K562 (cell line): ENCODE data around the gene RPL15. TPM values are rescaled to one million over a fixed set of nuclear protein-coding genes. Genes with fewer than 3 reads are reported as not detected.
A peak's percentile ranks its signal among the peaks of the same experiment; 100 is the strongest.

ENCODE experiments used
- ATAC-seq: fragments of 200-7000 bp; cut with Tn5 transposase; 3 replicates; pipeline ENCODE4 v1.9.1; 2020; ENCODE audit warnings: moderate library complexity
- BruUV-seq: library from RNA; stranded (reverse); fragments of 400-500 nt; replicated peaks from 2 replicates; lab custom pipeline; 2021; lab: Mats Ljungman, UMichigan
- CTCF ChIA-PET: fragments of 300-600 bp; formaldehyde crosslinking; extraction: SDS; loops from one replicate; lab custom pipeline; 2021; ENCODE audit warnings: low intra/inter-chr PET ratio; lab: Yijun Ruan, JAX
- POLR2A ChIA-PET: fragments of 300-600, 350-650 bp; sonication (Branson Sonifier 250); formaldehyde crosslinking; extraction: SDS; loops from one replicate; lab custom pipeline; 2021; ENCODE audit warnings: antibody characterized with exemption, inconsistent platforms; lab: Yijun Ruan, JAX
- DNase-seq, 4 experiments: peaks; one replicate each; pipeline versions ENCODE4 v3.0.0 to v3.0.0-alpha.2; 2011 to 2018; ENCODE audit warnings: low spot score in 3 of 4, mixed read lengths in 3 of 4; ENCODE audit errors: extremely low read depth in 1 of 4
- FAIRE-seq: peaks from 2 replicates; lab custom pipeline; 2011; peaks lifted over from hg19 to GRCh38; lab: Jason Lieb, UNC
- H2AFZ ChIP-seq: 2 replicates; pipeline ENCODE4 v1.6.0; 2011; ENCODE audit warnings: low read depth, low read length, control low read depth, inconsistent platforms
- H3K27ac ChIP-seq: fragments of 200-600 bp; 3 replicates; pipeline ENCODE4 v1.8.0; 2011; ENCODE audit warnings: low read depth, mild to moderate bottlenecking, control low read depth, inconsistent platforms, low read length, moderate library complexity, mixed read lengths; ENCODE audit errors: extremely low read depth
- H3K27me3 ChIP-seq, 2 experiments: fragments of 300-600 bp in 1 of 2; 2 replicates in 1 of 2; 3 replicates in 1 of 2; pipeline versions ENCODE4 v1.6.0 to v1.8.0; 2011; ENCODE audit warnings: inconsistent platforms in 2 of 2, low read length in 2 of 2, mild to moderate bottlenecking in 1 of 2, mixed read lengths in 1 of 2, moderate library complexity in 1 of 2; ENCODE audit not compliant: control insufficient read depth in 2 of 2, insufficient read depth in 2 of 2
- H3K36me3 ChIP-seq: fragments of 300-600 bp; 3 replicates; pipeline ENCODE4 v1.8.0; 2011; ENCODE audit warnings: mild to moderate bottlenecking, low read length, inconsistent platforms; ENCODE audit not compliant: control insufficient read depth, insufficient read depth
- H3K4me1 ChIP-seq, 2 experiments: fragments of 200-600 bp in 1 of 2; replicated peaks in 1 of 2; 2 replicates in 1 of 2; 3 replicates in 1 of 2; pipeline versions ENCODE4 v1.5.1 to v1.8.0; 2011; ENCODE audit warnings: inconsistent platforms in 2 of 2, low read length in 2 of 2, mild to moderate bottlenecking in 1 of 2, mixed read lengths in 1 of 2, moderate library complexity in 1 of 2; ENCODE audit not compliant: control insufficient read depth in 2 of 2, insufficient read depth in 2 of 2
- H3K4me2 ChIP-seq: 2 replicates; pipeline ENCODE4 v1.6.1; 2011; ENCODE audit warnings: low read length, control low read depth, inconsistent platforms, mixed read lengths; ENCODE audit not compliant: insufficient read depth
- H3K4me3 ChIP-seq: fragments of 200-600 bp; sonication (generic), shearing (Covaris generic); 2 replicates; pipeline ENCODE4 v1.5.1; 2016; ENCODE audit warnings: control low read depth, inconsistent platforms
- H3K79me2 ChIP-seq: fragments of 200-600 bp; 3 replicates; pipeline ENCODE4 v1.8.0; 2011; ENCODE audit warnings: low read length, inconsistent platforms; ENCODE audit not compliant: control insufficient read depth, insufficient read depth
- H3K9ac ChIP-seq, 2 experiments: 2 replicates each; pipeline versions ENCODE4 v1.6.0 to v1.6.1; 2011; ENCODE audit warnings: low read depth in 2 of 2, low read length in 2 of 2, control low read depth in 1 of 2, inconsistent platforms in 1 of 2, mild to moderate bottlenecking in 1 of 2, mixed read lengths in 1 of 2; ENCODE audit not compliant: insufficient read depth in 1 of 2
- H3K9me1 ChIP-seq: one replicate; pipeline ENCODE4 v1.6.0; 2011; ENCODE audit warnings: inconsistent platforms, mild to moderate bottlenecking, low read length, moderate library complexity; ENCODE audit not compliant: control insufficient read depth, insufficient read depth
- H3K9me3 ChIP-seq: replicated peaks from 2 replicates; pipeline ENCODE4 v1.5.1; 2011; ENCODE audit warnings: low read depth, low read length, inconsistent platforms; ENCODE audit not compliant: control insufficient read depth, insufficient read depth
- H4K20me1 ChIP-seq: replicated peaks from 2 replicates; pipeline ENCODE4 v1.6.1; 2011; ENCODE audit warnings: low read length, inconsistent platforms, mixed read lengths; ENCODE audit not compliant: control insufficient read depth, insufficient read depth
- ATF2 ChIP-seq: sonication (generic); formaldehyde crosslinking; IDR thresholded peaks from 2 replicates; pipeline ENCODE4 v1.8.1; 2022; ENCODE audit warnings: missing genetic modification reagents
- C11orf30 ChIP-seq: fragments of 450-650 bp; IDR thresholded peaks from 2 replicates; pipeline ENCODE4 v1.6.1; 2016; ENCODE audit warnings: low read depth, mild to moderate bottlenecking
- GABPB2 ChIP-seq: fragments of 250-450 bp; sonication (Bioruptor Pico); conservative IDR thresholded peaks from 2 replicates; pipeline ENCODE4 v1.5.1; 2021; ENCODE audit warnings: mild to moderate bottlenecking
- GTF2F1 ChIP-seq: IDR thresholded peaks from 2 replicates; pipeline ENCODE4 v1.6.1; 2011; ENCODE audit warnings: low read depth, low read length, improper control_type of control experiment
- MAFG ChIP-seq: fragments of 450-650 bp; conservative IDR thresholded peaks from 2 replicates; pipeline ENCODE4 v1.6.1; 2016; ENCODE audit warnings: missing genetic modification characterization, missing compliant biosample characterization
- NR4A1 ChIP-seq, 2 experiments: fragments of 250-450 bp in 1 of 2; fragments of 450-650 bp in 1 of 2; sonication (Bioruptor Pico) in 1 of 2; IDR thresholded peaks; 2 replicates each; pipeline versions ENCODE4 v1.4.0 to v1.6.1; 2016 to 2020; ENCODE audit warnings: mild to moderate bottlenecking in 2 of 2, missing compliant biosample characterization in 1 of 2, missing genetic modification characterization in 1 of 2, moderate library complexity in 1 of 2
- TCF7L2 ChIP-seq: fragments of 150-350 bp; IDR thresholded peaks from 2 replicates; pipeline ENCODE4 v1.6.1; 2016; ENCODE audit warnings: low read depth, mild to moderate bottlenecking, low read length, moderate library complexity
- ZBTB40 ChIP-seq, 2 experiments: fragments of 450-650 bp in 1 of 2; sonication (generic) in 1 of 2; formaldehyde crosslinking in 1 of 2; IDR thresholded peaks; 2 replicates each; pipeline versions ENCODE4 v1.7.1 to v1.9.0; 2016 to 2022; ENCODE audit warnings: inconsistent platforms in 1 of 2, mild to moderate bottlenecking in 1 of 2, missing genetic modification reagents in 1 of 2
- ZNF140 ChIP-seq: fragments of 250-450 bp; sonication (Bioruptor Pico); IDR thresholded peaks from 2 replicates; pipeline ENCODE4 v1.8.0; 2021; ENCODE audit warnings: moderate library complexity, mild to moderate bottlenecking, inconsistent platforms
- ZNF316 ChIP-seq: fragments of 450-650 bp; IDR thresholded peaks from 2 replicates; pipeline ENCODE4 v1.6.1; 2016
- WGBS: fragments of 100-300 bp; shearing (Covaris generic); methylation state at CpG from one replicate; pipeline ENCODE4 v1.1.6; 2016; ENCODE audit warnings: low coverage, mixed read lengths; ENCODE audit not compliant: insufficient coverage; ENCODE audit errors: missing lambda C conversion rate; 5-methylcytosine and 5-hydroxymethylcytosine counted together
- in situ Hi-C: fragments of 300-500 bp; cut with MboI; formaldehyde crosslinking; loops from 4 replicates; pipeline ENCODE4 v1.15.0; 2018; ENCODE audit warnings: inconsistent platforms, mixed read lengths
- intact Hi-C: fragments of 100-400 bp; cut with micrococcal nuclease; formaldehyde crosslinking; loops from 2 replicates; pipeline ENCODE4 v1.14.2; 2022
- polyA plus RNA-seq, 8 experiments: library from polyadenylated mRNA; depleted of rRNA in 4 of 8; stranded (reverse) in 5 of 8; unstranded in 3 of 8; fragments of >200 nt; fragmentation: Nextera tagmentation in 2 of 8; fragmentation: Illumina TruSeq in 1 of 8; extraction: Ambion mirVana in 2 of 8; extraction: Trizol in 1 of 8; gene quantifications; 2 replicates each; pipeline versions ENCODE4 v1.2.1 to v1.2.3, GENCODE V29; 2011 to 2014; ENCODE audit warnings: inconsistent platforms in 1 of 8, missing spikeins in 1 of 8
- total RNA-seq, 7 experiments: library from RNA; depleted of rRNA in 6 of 7; stranded (reverse); fragments of >200 nt in 6 of 7; fragmentation: Illumina TruSeq in 2 of 7; extraction: Trizol in 2 of 7; gene quantifications; 2 replicates each; pipeline versions ENCODE4 v1.2.1 to v1.2.3, GENCODE V29; 2011 to 2021; ENCODE audit warnings: low replicate concordance in 1 of 7
- TF ChIP-seq, protein P1 (sequence below): fragments of 450-650 bp; IDR thresholded peaks from 2 replicates; pipeline ENCODE4 v1.6.1; 2016

The RPL15 gene
- total and polyA plus RNA-seq, 9 of the 15 experiments (the other 6 are each of a cell fraction or from before 2014, with no cell fraction given): 2,393 to 8,850 (median 3,928) TPM

GRCh38 chr3:23911397-23911796, 5.5 kb upstream of the RPL15 start:
- Histone ChIP-seq H3K9ac (no peak overlapping the region), H3K4me3 (no peak overlapping the region), H3K9me3 (no peaks in the 10 kb centered on the region), H3K27me3 (no peaks in the 10 kb centered on the region), H2AFZ (no peak overlapping the region), H3K27ac (no peak overlapping the region), H3K9me1 (no peaks in the 10 kb centered on the region), H3K36me3 (peaks cover 17% of the 10 kb centered on the region; the same call in 2 of the 3 replicates), H4K20me1 (no peaks in the 10 kb centered on the region), H3K4me2 (no peak overlapping the region), H3K4me1 (peaks cover 2 to 14% of the 10 kb centered on the region in 2 experiments), H3K79me2 (peaks cover 21% of the 10 kb centered on the region)
- FAIRE-seq (no peak), DNase-seq (no peak), ATAC-seq (no peak)
- intact Hi-C loops: loop anchor here (10.0 kb wide), 1 partner anchor 583 kb away; the partner anchor contains the start of gene THRB
- in situ Hi-C loops: no loop called here
- CTCF ChIA-PET: no interaction called here
- 45% methylated on average over 2 of the region's 2 CpGs for WGBS
- no TSS peak for BruUV-seq
- POLR2A ChIA-PET: no interaction called here
- TF ChIP-seq MAFG (tag): no peak
- no peak for TF ChIP-seq ATF2 (CRISPR knock-in tag)
- TF ChIP-seq ZNF316: peak; percentile 75
- no peak for TF ChIP-seq TCF7L2
- no peak for TF ChIP-seq ZBTB40 (IDR thresholded peaks at IDR 0.05)
- TF ChIP-seq ZBTB40 (CRISPR knock-in tag; IDR thresholded peaks at IDR 0.05): no peak
- TF ChIP-seq GTF2F1: no peak
- TF ChIP-seq ZNF140: no peak
- TF ChIP-seq C11orf30: peak; percentile 45; the same call in 1 of the 2 replicates
- no peak for TF ChIP-seq GABPB2
- no peak for TF ChIP-seq NR4A1 (CRISPR knock-in tag; IDR thresholded peaks at IDR 0.05)
- TF ChIP-seq NR4A1 (tag; IDR thresholded peaks at IDR 0.05): no peak
- TF ChIP-seq, protein P1, sequence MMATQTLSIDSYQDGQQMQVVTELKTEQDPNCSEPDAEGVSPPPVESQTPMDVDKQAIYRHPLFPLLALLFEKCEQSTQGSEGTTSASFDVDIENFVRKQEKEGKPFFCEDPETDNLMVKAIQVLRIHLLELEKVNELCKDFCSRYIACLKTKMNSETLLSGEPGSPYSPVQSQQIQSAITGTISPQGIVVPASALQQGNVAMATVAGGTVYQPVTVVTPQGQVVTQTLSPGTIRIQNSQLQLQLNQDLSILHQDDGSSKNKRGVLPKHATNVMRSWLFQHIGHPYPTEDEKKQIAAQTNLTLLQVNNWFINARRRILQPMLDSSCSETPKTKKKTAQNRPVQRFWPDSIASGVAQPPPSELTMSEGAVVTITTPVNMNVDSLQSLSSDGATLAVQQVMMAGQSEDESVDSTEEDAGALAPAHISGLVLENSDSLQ: no peak
